ENCODE measurements around the gene OPALIN.
"Not testable (repeated sequence)": the region's sequence is repeated elsewhere in the genome, so short reads cannot be mapped to it uniquely, and the experiment has no call there.

OPALIN gene

GRCh38 chr10:96334616-96335526 lies 23.9 kb downstream of the OPALIN start:
- peak; percentile 45 for FAIRE-seq

DNA sequence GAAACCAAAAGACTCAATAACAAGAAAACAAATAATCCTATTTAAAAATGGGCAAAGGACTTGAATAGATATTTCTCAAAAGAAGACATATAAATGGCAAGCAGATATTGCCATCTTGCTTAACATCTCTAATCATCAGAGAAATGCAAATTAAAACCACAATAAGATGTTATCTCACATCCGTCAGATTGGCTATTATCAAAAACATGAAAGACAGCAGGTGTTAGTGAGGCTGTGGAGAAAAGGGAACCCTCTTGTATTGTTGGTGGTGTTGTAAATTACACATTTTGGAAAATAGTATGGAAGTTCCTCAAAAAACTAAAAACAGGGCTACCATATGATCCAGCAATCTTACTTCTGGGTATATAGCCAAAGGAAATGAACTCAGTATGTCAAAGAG lies 25.7 kb downstream of the OPALIN start:
- FAIRE-seq = no peak

GRCh38 chr10:96327462-96327861 lies 31.3 kb downstream of the OPALIN start:
- no peak for FAIRE-seq

GRCh38 chr10:96325719-96326373 lies 33.0 kb downstream of the OPALIN start:
- FAIRE-seq = no peak

DNA sequence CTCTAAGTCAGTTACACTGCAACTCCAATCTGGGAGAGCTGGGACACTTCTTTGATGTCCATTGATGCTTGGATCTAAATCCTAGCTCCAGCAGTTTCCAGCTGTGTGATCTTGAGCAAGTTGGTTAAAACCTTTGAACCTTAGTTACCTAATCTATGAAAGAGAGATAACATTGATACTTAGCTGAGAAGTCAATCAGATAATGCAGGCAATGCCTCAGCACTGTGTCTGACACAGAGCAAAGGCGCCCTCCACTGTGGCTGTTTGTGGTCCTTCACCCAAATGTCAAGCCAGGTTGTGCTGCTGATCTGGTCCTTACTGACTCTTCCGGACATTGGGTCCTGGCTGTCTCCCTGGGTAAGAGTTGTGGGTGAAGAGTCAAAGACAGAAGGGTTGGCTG lies 34.4 kb downstream of the OPALIN start:
- FAIRE-seq = no peak

GRCh38 chr10:96322275-96322674 lies 36.5 kb downstream of the OPALIN start:
- no peak for FAIRE-seq

DNA sequence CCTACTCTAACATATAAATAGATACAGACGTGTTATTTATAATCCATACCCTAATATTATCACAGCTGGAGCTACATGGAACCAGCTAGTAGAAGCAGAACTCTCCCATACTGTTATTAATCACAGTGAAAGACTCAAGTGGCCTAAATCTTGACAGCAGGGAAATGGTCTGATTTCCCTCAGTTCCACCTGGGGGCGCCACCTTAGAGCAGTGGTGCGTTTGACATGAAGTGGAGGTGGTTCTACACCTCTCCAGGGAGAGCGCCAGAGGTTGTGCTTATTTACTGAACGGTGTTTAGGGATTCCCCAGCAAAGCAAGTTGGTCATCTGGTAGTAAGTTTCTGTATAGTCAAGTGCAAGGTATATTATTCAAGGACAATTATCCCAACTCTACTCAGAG lies 37.0 kb downstream of the OPALIN start:
- no peak for FAIRE-seq

DNA sequence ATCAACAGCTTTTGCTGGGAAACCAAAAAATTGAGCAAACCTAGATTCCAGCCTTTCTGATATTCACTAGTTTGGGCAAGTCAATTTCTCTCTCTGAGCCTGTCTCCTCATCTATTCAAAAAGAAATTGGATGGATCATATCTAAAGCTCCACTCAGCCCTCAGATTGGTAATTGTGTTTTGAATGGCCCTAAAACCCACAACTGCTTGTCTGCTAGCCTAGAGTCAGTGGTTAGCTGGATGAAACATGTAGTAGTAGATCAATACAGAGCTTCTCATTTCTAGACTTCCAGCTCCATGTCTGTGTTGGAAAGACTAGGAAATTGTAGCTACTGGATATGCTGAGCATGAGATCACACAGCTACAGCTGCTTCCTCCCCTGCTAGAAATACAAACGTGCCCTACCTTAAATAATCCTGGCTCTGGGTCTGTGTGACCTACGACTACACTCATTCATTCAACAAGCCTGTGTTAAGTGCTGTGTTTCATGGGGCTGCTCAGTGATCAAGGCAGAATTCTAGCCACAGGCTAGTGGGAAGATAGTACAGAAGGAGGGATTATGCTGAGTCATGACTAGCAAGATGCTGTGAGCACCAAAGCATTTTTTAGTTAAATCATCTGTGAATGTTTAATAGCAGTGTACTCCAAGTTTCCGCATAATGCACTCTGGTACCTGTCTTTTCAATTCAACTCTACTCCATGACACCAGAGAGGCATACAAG lies 38.9 kb downstream of the OPALIN start:
- FAIRE-seq = peak; percentile 64

DNA sequence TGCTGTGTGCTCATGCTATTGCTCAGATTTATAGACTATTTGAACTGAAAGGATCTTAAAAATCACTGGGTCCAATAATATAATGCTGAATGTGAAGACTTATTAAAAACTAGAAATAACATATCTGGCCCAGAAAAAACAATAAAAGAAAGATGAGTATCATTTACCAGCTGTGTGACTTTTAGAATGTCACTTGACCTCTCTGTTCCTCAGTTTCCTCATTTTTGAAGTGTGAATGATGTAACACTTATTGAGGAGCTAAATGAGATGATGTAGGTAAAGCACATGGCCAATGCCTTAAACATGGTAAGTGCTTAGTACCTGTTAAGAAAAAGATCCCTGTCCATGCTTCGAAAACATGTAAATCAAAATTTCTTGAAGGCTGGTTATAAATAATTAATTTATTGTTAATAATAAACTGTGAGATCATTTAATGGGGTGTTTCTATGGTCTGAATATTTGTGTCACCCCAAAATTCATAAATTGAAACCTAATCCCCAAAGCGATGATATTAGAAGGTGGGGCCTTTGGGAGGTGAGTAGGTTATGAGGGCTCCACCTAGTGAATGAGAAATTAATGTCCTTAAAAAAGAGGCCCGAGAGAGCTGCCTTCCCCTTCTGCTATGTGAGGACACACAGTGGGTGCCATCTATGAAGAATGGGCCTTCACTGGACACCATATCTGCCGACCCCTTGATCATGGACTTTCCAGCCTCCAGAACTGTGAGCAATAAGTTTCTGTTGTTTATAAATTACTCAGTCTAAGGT lies 41.6 kb downstream of the OPALIN start:
- no peak for FAIRE-seq

- FAIRE-seq = no peak
Measured at GRCh38 chr10:96313344-96313743, 45.5 kb downstream of the OPALIN start.

- no peak for FAIRE-seq
Measured at GRCh38 chr10:96311180-96311715, 47.6 kb downstream of the OPALIN start.

- FAIRE-seq = no peak
Measured at GRCh38 chr10:96310321-96310669, 48.5 kb downstream of the OPALIN start.

- no peak for FAIRE-seq
Measured at GRCh38 chr10:96309628-96310320, 49.0 kb downstream of the OPALIN start.

DNA sequence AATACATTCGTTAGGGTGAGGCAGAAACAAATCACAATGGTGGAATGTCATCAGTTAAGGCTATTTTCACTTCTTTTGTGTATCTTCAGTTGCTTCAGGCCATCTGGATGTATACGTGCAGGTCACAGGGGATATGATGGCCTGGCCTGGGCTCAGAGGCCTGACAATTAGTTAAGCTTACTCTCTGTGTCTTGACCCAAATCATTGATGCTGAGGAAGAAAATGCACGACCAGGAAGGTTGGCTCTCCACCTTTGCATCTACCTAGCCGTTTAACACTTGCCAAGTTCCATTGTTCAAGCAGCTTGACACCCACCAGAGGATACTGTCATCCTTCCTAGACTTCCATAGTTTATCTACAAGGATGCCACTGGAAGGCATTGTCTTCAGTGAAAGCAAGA lies 49.9 kb downstream of the OPALIN start:
- FAIRE-seq = not testable (repeated sequence)

DNA sequence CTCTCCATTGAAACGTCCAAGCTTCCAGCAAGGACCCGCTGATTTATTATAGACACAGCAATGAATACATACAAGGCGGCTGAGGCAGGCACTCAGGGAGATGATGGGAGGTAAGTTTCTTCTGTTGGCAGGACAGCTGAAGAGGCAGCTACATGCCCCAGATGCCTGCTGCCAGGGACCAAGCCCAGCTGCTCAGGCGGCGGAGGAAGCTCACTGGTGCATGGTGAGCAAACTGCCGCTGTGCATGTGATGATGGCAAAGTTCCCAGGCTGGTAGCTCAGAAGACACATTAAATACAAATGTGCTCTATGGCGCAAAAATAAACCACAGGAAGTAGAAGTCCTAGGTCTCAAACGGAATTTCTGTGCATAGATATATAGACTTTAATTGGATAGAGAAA lies 52.3 kb downstream of the OPALIN start:
- FAIRE-seq = peak; percentile 61

- FAIRE-seq = no peak
Measured at GRCh38 chr10:96305019-96305418, 53.8 kb downstream of the OPALIN start.

DNA sequence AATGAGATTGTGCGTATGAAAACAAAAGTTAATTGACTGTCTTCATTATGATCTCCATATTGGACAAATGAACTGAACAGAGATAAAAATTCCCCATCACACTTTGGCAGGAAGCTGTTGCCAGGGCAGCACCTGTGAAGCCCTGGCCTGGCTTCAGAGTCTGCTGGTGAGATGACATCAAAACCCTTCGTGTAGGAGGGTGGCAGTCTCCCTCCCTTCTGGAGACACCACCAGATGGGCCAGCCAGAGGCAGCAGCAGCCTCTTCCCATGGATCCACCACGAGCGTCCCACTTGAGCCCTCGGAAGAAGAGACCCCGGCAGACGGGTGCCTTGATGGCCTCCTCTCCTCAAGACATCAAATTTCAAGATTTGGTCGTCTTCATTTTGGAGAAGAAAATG lies 54.6 kb downstream of the OPALIN start, which contains the start of gene DNTT:
Gene DNTT, plus strand, starts transcription at position 205 of the 400 bp plus-strand sequence. Its CDS starts 64 bp downstream, at position 269.
- FAIRE-seq = no peak

DNA sequence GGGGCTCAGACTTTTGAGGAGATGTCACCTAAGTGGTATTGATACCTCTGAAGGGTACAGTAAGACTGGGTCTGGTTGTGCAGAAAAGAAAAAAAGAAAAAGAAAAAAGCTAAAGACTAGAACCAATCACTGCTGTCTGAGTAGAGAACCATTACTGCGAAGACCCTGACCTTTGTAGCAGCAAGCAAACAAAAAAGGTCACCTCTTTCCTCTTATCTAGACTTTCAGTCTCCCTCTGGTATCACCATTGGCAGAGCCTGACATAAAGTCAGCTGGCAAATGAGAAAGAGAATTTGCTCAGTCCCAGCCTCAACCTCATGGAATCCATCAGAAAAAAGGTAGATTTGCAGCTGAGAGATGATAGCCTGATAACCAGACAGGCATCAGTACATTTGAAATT lies 57.2 kb downstream of the OPALIN start:
- FAIRE-seq = no peak

GRCh38 chr10:96299383-96299782 lies 59.4 kb downstream of the OPALIN start:
- FAIRE-seq = no peak

DNA sequence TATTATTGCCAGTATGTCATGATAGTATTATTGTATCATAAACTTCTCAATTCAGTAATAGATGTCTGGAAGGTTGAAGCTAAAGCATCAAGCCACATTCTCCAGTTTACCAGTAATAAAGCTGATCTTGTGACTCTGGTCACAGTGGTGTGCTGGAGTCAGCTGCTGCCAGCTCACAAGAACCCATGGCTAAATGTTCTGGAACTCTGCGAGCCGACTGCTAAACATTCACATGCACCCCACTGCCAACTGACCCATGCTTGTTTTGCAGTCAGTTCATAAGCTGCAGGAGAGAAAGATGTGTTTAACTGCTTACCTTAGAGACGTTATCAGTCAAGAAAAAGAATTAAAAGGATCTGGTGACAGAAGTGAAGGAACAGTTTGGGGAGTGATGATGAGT lies 60.4 kb downstream of the OPALIN start:
- FAIRE-seq = no peak

DNA sequence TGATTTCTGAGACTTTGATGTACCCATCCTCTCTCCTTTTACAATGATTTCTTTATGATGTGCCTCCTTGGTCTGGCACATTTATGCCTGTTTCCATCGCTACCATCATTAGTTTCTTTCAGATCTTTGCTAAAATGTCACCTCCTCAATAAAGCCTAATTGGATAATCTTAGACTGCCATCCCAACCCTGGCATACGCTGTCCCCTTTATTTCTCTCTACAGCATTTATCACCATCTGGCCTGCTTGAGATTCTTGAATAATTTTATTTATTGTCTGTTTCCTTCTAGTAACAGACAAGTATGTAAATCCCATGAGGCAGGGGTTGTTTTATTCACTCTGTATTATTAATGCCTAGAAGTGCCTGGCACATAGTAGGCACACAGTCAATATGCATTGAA lies 61.3 kb downstream of the OPALIN start:
- FAIRE-seq = no peak

DNA sequence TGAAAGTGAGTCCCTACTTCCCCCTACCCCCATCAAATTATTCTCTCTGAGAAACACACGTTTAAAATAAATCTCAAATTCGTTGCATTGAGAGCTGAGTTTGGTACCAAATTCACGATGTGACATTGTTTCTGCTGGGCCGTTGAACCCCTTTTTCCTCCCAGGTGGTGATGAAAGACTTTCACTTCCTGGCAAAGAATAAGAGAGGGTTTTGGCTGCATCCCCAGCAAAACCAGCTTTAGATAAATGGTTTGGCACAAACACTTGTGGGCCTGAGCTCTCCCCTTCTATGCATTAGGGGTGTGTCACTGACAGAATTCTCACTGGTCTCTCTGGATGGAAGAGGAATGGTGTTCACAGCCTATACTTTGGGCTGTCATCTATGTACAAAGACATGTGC lies 63.3 kb downstream of the OPALIN start:
- no peak for FAIRE-seq

All from islet of Langerhans (tissue), 1 donor.